ENCODE results near the gene MTARC2.

Gene MTARC2

DNA sequence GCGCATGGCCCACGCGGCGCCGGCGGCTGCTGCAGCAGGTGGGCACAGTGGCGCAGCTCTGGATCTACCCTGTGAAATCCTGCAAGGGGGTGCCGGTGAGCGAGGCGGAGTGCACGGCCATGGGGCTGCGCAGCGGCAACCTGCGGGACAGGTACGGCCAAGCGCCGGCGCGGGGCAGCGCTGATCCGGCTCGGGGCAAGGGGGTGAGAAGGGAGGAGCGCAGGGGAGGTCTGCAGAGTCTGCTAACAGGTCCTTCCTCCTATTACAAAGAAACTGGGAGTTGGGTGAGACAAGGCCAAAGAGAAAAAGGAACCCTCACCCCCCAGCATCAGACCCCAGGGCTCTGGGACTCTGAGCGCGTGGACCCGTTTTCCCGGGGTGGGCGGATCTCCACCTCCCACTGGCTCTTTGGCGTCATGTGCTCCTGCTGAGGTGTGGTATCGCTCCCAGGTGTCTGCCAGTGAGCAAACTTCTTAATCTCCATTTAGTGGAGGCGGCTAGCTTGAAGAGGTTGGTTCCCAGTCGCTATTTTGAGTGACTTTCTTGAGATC is 39.0 kb downstream of the MTARC2 start:
- no peaks in the 10 kb centered on the region for H3K9me3 ChIP-seq (ENCODE audit: low read length)
- TF ChIP-seq CTCF (IDR thresholded peaks at IDR 0.05; ENCODE audit: low read length) (no peak), EZH2 (IDR thresholded peaks at IDR 0.05; ENCODE audit: borderline replicate concordance, low read length) (no peak)
- no peaks in the 10 kb centered on the region; the same call in 1 of the 2 replicates for H3K27me3 ChIP-seq (ENCODE audit: insufficient read depth, low read length)
- no peaks in the 10 kb centered on the region for H3K36me3 ChIP-seq (ENCODE audit: insufficient read depth, low read length)
- no peak overlapping the region for H3K4me3 ChIP-seq (ENCODE audit: low read depth, low read length, poor library complexity, severe bottlenecking)
- H2AFZ ChIP-seq (ENCODE audit: low read length), result no peak overlapping the region
- no peak overlapping the region for H3K4me2 ChIP-seq (ENCODE audit: low read length)
- H3F3A ChIP-seq (ENCODE audit: insufficient read depth, low read length), result no peaks in the 10 kb centered on the region
- no peaks in the 10 kb centered on the region for H3K9me2 ChIP-seq (ENCODE audit: low read depth, low read length)
- H3K79me2 ChIP-seq (ENCODE audit: insufficient read depth, low read length), result no peaks in the 10 kb centered on the region
- no peak overlapping the region for H3K9ac ChIP-seq (ENCODE audit: low read length)
- no peaks in the 10 kb centered on the region for H4K20me1 ChIP-seq (ENCODE audit: insufficient read depth, low read length)
- no peaks in the 10 kb centered on the region for H3K4me1 ChIP-seq (ENCODE audit: insufficient read depth, low read length, severe bottlenecking)
- H3K27ac ChIP-seq (ENCODE audit: low read depth, low read length, poor library complexity, severe bottlenecking), result no peak overlapping the region

DNA sequence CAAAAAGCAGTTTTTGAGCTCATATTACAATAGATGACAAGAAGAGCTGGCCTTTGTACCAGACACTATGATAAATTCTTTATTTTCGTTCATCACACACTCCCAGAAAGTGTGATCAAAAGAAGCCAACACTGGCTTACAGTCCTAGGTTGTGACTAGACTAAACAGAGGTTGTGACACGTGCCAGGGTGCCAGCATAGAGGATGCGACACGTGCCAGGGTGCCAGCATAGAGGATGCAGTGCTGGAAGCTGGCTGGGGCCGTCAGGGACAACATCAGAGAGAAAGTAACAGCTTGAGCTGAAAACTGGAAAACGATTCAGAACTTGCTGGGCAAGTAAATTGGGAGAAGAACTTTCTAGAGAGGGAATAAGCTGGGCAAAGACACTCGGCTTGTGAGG is 40.8 kb downstream of the MTARC2 start:
- no peaks in the 10 kb centered on the region for H4K20me1 ChIP-seq (ENCODE audit: insufficient read depth, low read length)
- TF ChIP-seq EZH2 (IDR thresholded peaks at IDR 0.05; ENCODE audit: borderline replicate concordance, low read length) (no peak), CTCF (IDR thresholded peaks at IDR 0.05; ENCODE audit: low read length) (no peak)
- H3K27me3 ChIP-seq (ENCODE audit: insufficient read depth, low read length), result no peaks in the 10 kb centered on the region; the same call in 1 of the 2 replicates
- no peaks in the 10 kb centered on the region for H3K36me3 ChIP-seq (ENCODE audit: insufficient read depth, low read length)
- no peak overlapping the region for H3K4me3 ChIP-seq (ENCODE audit: low read depth, low read length, poor library complexity, severe bottlenecking)
- H3K27ac ChIP-seq (ENCODE audit: low read depth, low read length, poor library complexity, severe bottlenecking), result no peak overlapping the region
- no peaks in the 10 kb centered on the region for H3K4me1 ChIP-seq (ENCODE audit: insufficient read depth, low read length, severe bottlenecking)
- H3K79me2 ChIP-seq (ENCODE audit: insufficient read depth, low read length), result no peaks in the 10 kb centered on the region
- no peak overlapping the region for H2AFZ ChIP-seq (ENCODE audit: low read length)
- H3K4me2 ChIP-seq (ENCODE audit: low read length), result no peak overlapping the region
- no peaks in the 10 kb centered on the region for H3K9me3 ChIP-seq (ENCODE audit: low read length)
- H3F3A ChIP-seq (ENCODE audit: insufficient read depth, low read length), result no peaks in the 10 kb centered on the region
- H3K9ac ChIP-seq (ENCODE audit: low read length), result no peak overlapping the region
- no peaks in the 10 kb centered on the region for H3K9me2 ChIP-seq (ENCODE audit: low read depth, low read length)

DNA sequence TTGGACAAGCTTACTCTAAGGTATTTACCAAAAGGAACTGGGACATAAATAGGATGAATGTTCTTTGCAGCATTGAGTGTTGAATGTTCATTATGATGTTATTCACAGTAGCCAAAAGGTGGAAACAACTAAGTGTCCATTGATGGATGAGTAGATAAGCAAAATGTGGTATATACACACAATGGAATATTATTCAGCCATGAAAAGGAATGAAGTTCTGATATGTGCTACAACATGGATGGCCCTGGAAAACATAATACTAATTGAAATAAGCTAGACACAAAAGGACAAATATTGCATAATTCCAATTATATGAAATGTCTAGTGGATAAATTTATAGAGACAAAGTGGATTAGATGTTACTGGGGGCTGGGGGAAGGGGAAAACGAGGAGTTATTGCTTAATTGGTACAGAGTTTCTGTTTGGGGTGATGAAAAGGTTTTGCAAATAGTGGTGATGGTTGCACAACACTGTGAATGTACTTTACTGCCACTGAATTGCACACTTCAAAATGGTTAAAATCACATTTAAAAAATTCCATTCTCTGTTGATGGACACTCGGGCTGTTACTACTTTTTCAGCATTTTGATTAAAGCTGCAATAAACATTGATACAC is 41.5 kb downstream of the MTARC2 start:
- no peak for TF ChIP-seq CTCF (IDR thresholded peaks at IDR 0.05; ENCODE audit: low read length)
- no peak for TF ChIP-seq EZH2 (IDR thresholded peaks at IDR 0.05; ENCODE audit: borderline replicate concordance, low read length)
- no peak overlapping the region for H3K9ac ChIP-seq (ENCODE audit: low read length)
- H3K27me3 ChIP-seq (ENCODE audit: insufficient read depth, low read length), result no peaks in the 10 kb centered on the region; the same call in 1 of the 2 replicates
- no peaks in the 10 kb centered on the region for H3F3A ChIP-seq (ENCODE audit: insufficient read depth, low read length)
- H3K27ac ChIP-seq (ENCODE audit: low read depth, low read length, poor library complexity, severe bottlenecking), result no peak overlapping the region
- no peak overlapping the region for H3K4me2 ChIP-seq (ENCODE audit: low read length)
- no peak overlapping the region for H3K4me3 ChIP-seq (ENCODE audit: low read depth, low read length, poor library complexity, severe bottlenecking)
- no peaks in the 10 kb centered on the region for H3K4me1 ChIP-seq (ENCODE audit: insufficient read depth, low read length, severe bottlenecking)
- H3K9me2 ChIP-seq (ENCODE audit: low read depth, low read length), result no peaks in the 10 kb centered on the region
- no peak overlapping the region for H2AFZ ChIP-seq (ENCODE audit: low read length)
- no peaks in the 10 kb centered on the region for H3K9me3 ChIP-seq (ENCODE audit: low read length)
- H3K79me2 ChIP-seq (ENCODE audit: insufficient read depth, low read length), result no peaks in the 10 kb centered on the region
- no peaks in the 10 kb centered on the region for H3K36me3 ChIP-seq (ENCODE audit: insufficient read depth, low read length)
- H4K20me1 ChIP-seq (ENCODE audit: insufficient read depth, low read length), result no peaks in the 10 kb centered on the region
